Measurements from ENCODE around the gene CELF2. TPM values are rescaled to one million over a fixed set of nuclear protein-coding genes. Genes with fewer than 3 reads are reported as not detected.
"Not testable (repeated sequence)": the region's sequence is repeated elsewhere in the genome, so short reads cannot be mapped to it uniquely, and the experiment has no call there.

CELF2 gene
- polyA plus RNA-seq, 2 donors, result 2.2 to 4.0 TPM

DNA sequence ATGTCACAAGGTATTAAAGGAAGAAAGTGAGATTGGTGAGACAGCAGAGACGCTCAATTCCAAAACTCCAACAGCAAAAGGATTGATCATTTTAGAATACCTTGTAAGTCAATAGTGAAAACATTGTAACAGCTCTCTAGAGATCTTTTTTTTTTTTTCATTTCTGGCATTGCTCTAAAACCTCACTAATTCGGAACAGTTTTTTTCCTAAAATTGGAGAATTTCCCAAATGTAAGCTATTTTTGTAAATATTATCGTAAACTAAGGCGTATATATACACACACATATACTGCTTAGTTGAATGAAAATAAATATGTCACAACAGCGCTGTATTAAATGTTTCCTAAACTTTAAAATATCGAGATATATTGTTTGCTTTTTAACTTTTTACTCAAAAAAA, 30.6 kb upstream of the CELF2 start:
- no peaks in the 10 kb centered on the region for H3K4me1 ChIP-seq (ENCODE audit: control insufficient read depth in 2 of 2, insufficient read depth in 2 of 2, low read length in 1 of 2)
- no peaks in the 10 kb centered on the region for H3K9me3 ChIP-seq (ENCODE audit: control insufficient read depth in 2 of 2, insufficient read depth in 1 of 2, low read depth in 1 of 2, low read length in 1 of 2)
- H3K36me3 ChIP-seq (ENCODE audit: control insufficient read depth in 2 of 2, insufficient read depth in 2 of 2, low read length in 1 of 2), result no peaks in the 10 kb centered on the region
- 88% methylated on average over 6 of the region's 6 CpGs for WGBS, 2 donors
- H3K27me3 ChIP-seq (ENCODE audit: control insufficient read depth in 1 of 2, insufficient read depth in 2 of 2, low read length in 2 of 2), result no peaks in the 10 kb centered on the region
- no peak overlapping the region for H3K4me3 ChIP-seq (ENCODE audit: low read depth in 1 of 2, low read length in 2 of 2)
- no peak overlapping the region for H3K27ac ChIP-seq (ENCODE audit: low read depth in 2 of 2, low read length in 1 of 2)

DNA sequence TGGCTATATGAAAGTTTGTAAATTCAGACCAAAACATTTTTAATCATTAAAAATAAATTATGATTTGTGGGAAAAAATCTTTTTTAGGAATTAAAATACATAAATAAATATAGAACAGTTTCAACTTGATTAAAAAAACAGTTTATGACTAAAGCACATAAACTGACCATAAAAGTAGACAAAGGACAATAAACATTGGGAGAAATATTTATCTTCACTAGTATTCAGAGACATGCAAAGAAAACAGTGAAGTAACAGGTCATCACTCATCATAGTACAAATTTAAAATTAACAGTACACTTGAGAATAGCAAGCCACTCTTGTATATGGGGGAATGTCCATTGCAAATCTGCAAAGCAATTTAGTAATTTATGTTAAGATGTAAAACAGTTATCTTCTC, 28.0 kb upstream of the CELF2 start:
- no peaks in the 10 kb centered on the region for H3K9me3 ChIP-seq (ENCODE audit: control insufficient read depth in 2 of 2, insufficient read depth in 1 of 2, low read depth in 1 of 2, low read length in 1 of 2)
- no peaks in the 10 kb centered on the region for H3K4me1 ChIP-seq (ENCODE audit: control insufficient read depth in 2 of 2, insufficient read depth in 2 of 2, low read length in 1 of 2)
- H3K36me3 ChIP-seq (ENCODE audit: control insufficient read depth in 2 of 2, insufficient read depth in 2 of 2, low read length in 1 of 2), result no peaks in the 10 kb centered on the region
- no peak overlapping the region for H3K4me3 ChIP-seq (ENCODE audit: low read depth in 1 of 2, low read length in 2 of 2)
- no peak overlapping the region for H3K27ac ChIP-seq (ENCODE audit: low read depth in 2 of 2, low read length in 1 of 2)
- no peaks in the 10 kb centered on the region for H3K27me3 ChIP-seq (ENCODE audit: control insufficient read depth in 1 of 2, insufficient read depth in 2 of 2, low read length in 2 of 2)

GRCh38 chr10:10991144-10991543, 26.5 kb upstream of the CELF2 start:
- WGBS, 2 donors, result 68 to 73% methylated on average over 2 of the region's 2 CpGs

DNA sequence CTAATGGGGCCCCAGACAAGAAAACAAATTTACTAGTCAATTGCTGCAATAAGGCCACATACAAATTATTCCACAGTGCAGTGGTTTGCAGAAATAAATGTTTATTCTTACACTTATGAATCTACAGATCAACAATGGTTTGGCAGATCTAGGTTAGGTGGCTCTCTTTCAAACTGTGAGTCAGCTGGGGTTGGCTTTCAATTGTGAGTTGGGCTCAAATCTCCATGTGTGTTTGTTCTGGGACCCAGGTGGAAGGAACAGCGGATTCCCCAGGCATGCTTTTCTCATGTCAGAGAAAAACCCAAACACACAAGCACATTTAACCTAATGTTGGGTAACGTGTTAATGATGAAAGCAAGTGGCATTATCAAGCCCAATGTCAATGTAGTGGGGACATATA, 25.6 kb upstream of the CELF2 start:
- no peaks in the 10 kb centered on the region for H3K4me1 ChIP-seq (ENCODE audit: control insufficient read depth in 2 of 2, insufficient read depth in 2 of 2, low read length in 1 of 2)
- no peak overlapping the region for H3K27ac ChIP-seq (ENCODE audit: low read depth in 2 of 2, low read length in 1 of 2)
- no peaks in the 10 kb centered on the region for H3K36me3 ChIP-seq (ENCODE audit: control insufficient read depth in 2 of 2, insufficient read depth in 2 of 2, low read length in 1 of 2)
- no peaks in the 10 kb centered on the region for H3K27me3 ChIP-seq (ENCODE audit: control insufficient read depth in 1 of 2, insufficient read depth in 2 of 2, low read length in 2 of 2)
- H3K4me3 ChIP-seq (ENCODE audit: low read depth in 1 of 2, low read length in 2 of 2), result no peak overlapping the region
- WGBS, 2 donors, result 58 to 78% methylated on average over 2 of the region's 2 CpGs
- no peaks in the 10 kb centered on the region for H3K9me3 ChIP-seq (ENCODE audit: control insufficient read depth in 2 of 2, insufficient read depth in 1 of 2, low read depth in 1 of 2, low read length in 1 of 2)

More at GRCh38 chr10:10991144-10991543, 26.5 kb upstream of the CELF2 start:
- Histone ChIP-seq H3K9me3 (ENCODE audit: control insufficient read depth in 2 of 2, insufficient read depth in 1 of 2, low read depth in 1 of 2, low read length in 1 of 2) (no peaks in the 10 kb centered on the region), H3K4me3 (ENCODE audit: low read depth in 1 of 2, low read length in 2 of 2) (no peak overlapping the region), H3K27me3 (ENCODE audit: control insufficient read depth in 1 of 2, insufficient read depth in 2 of 2, low read length in 2 of 2) (no peaks in the 10 kb centered on the region), H3K4me1 (ENCODE audit: control insufficient read depth in 2 of 2, insufficient read depth in 2 of 2, low read length in 1 of 2) (no peaks in the 10 kb centered on the region), H3K27ac (ENCODE audit: low read depth in 2 of 2, low read length in 1 of 2) (no peak overlapping the region), H3K36me3 (ENCODE audit: control insufficient read depth in 2 of 2, insufficient read depth in 2 of 2, low read length in 1 of 2) (no peaks in the 10 kb centered on the region)

DNA sequence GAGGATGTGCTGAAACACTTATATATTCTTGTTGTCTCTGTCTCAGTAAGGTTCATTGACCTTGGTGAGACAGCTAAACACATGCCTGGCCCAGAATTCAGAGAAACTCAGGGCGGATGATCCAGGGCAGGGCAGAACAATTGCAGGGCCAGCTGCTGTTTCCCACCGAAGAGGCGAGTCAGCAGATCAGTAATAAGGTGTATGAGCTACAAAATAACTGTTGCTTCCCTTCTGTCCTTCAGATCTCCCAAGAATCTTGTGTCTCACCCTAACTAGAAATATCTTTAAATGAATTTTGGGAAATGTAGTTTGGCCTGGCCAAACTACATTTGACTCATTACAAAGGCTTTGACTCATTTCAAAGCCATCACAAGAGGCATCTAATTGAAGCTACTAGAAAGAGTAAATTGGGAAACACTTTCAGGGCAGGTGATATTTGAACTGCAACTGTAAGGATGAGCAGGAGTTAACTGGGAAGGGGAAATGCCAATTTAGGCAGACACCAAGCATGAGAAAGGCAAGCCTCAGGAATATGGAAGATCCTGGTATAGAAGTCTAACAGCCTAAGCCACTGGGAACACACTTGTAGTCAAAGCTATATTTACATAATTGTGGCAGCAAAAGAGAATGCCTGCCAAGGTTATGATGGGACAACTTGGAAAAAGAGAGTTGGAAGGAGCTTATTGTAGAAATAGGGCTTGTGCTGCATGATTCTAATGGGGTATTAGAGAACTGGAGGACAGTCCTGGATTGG, 24.5 kb upstream of the CELF2 start:
- H3K27ac ChIP-seq (ENCODE audit: low read depth in 2 of 2, low read length in 1 of 2), result no peak overlapping the region
- WGBS, 2 donors, result 78 to 88% methylated on average over 3 of the region's 3 CpGs

GRCh38 chr10:10993785-10994184, 23.9 kb upstream of the CELF2 start:
- Histone ChIP-seq H3K27me3 (ENCODE audit: control insufficient read depth in 1 of 2, insufficient read depth in 2 of 2, low read length in 2 of 2) (no peaks in the 10 kb centered on the region), H3K36me3 (ENCODE audit: control insufficient read depth in 2 of 2, insufficient read depth in 2 of 2, low read length in 1 of 2) (no peaks in the 10 kb centered on the region), H3K9me3 (ENCODE audit: control insufficient read depth in 2 of 2, insufficient read depth in 1 of 2, low read depth in 1 of 2, low read length in 1 of 2) (no peaks in the 10 kb centered on the region), H3K4me3 (ENCODE audit: low read depth in 1 of 2, low read length in 2 of 2) (no peak overlapping the region), H3K27ac (ENCODE audit: low read depth in 2 of 2, low read length in 1 of 2) (no peak overlapping the region), H3K4me1 (ENCODE audit: control insufficient read depth in 2 of 2, insufficient read depth in 2 of 2, low read length in 1 of 2) (no peaks in the 10 kb centered on the region)

More for the DNA sequence above, 24.5 kb upstream of the CELF2 start:
- Histone ChIP-seq H3K4me1 (ENCODE audit: control insufficient read depth in 2 of 2, insufficient read depth in 2 of 2, low read length in 1 of 2) (no peaks in the 10 kb centered on the region), H3K9me3 (ENCODE audit: control insufficient read depth in 2 of 2, insufficient read depth in 1 of 2, low read depth in 1 of 2, low read length in 1 of 2) (no peaks in the 10 kb centered on the region), H3K27me3 (ENCODE audit: control insufficient read depth in 1 of 2, insufficient read depth in 2 of 2, low read length in 2 of 2) (no peaks in the 10 kb centered on the region), H3K36me3 (ENCODE audit: control insufficient read depth in 2 of 2, insufficient read depth in 2 of 2, low read length in 1 of 2) (no peaks in the 10 kb centered on the region), H3K4me3 (ENCODE audit: low read depth in 1 of 2, low read length in 2 of 2) (no peak overlapping the region)

DNA sequence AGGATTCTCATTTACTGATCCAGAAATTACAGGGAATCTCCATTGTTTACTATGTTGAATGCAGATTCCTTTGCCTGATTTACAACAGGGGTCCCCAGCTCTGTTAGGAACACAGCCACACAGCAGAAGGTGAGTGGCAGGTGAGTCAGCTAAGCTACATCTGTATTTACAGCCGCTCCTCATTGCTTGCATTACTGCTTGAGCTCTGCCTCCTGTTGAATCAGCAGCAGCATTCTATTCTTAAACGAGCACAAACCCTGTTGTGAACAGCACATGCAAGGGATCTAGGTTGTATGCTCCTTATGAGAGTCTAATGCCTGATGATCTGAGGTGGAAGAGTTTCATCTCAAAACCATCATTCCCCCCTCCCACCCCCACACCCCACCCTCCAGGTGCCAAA, 23.3 kb upstream of the CELF2 start:
- H3K4me1 ChIP-seq (ENCODE audit: control insufficient read depth in 2 of 2, insufficient read depth in 2 of 2, low read length in 1 of 2), result no peaks in the 10 kb centered on the region
- no peak overlapping the region for H3K4me3 ChIP-seq (ENCODE audit: low read depth in 1 of 2, low read length in 2 of 2)
- H3K27me3 ChIP-seq (ENCODE audit: control insufficient read depth in 1 of 2, insufficient read depth in 2 of 2, low read length in 2 of 2), result no peaks in the 10 kb centered on the region
- no peaks in the 10 kb centered on the region for H3K9me3 ChIP-seq (ENCODE audit: control insufficient read depth in 2 of 2, insufficient read depth in 1 of 2, low read depth in 1 of 2, low read length in 1 of 2)
- no peak overlapping the region for H3K27ac ChIP-seq (ENCODE audit: low read depth in 2 of 2, low read length in 1 of 2)
- WGBS, 2 donors, result 57 to 76% methylated on average over 2 of the region's 2 CpGs
- no peaks in the 10 kb centered on the region for H3K36me3 ChIP-seq (ENCODE audit: control insufficient read depth in 2 of 2, insufficient read depth in 2 of 2, low read length in 1 of 2)

- WGBS, 2 donors, result 80 to 88% methylated on average over 5 of the region's 5 CpGs
- Histone ChIP-seq H3K9me3 (ENCODE audit: control insufficient read depth in 2 of 2, insufficient read depth in 1 of 2, low read depth in 1 of 2, low read length in 1 of 2) (no peaks in the 10 kb centered on the region), H3K4me3 (ENCODE audit: low read depth in 1 of 2, low read length in 2 of 2) (no peak overlapping the region), H3K27me3 (ENCODE audit: control insufficient read depth in 1 of 2, insufficient read depth in 2 of 2, low read length in 2 of 2) (no peaks in the 10 kb centered on the region), H3K36me3 (ENCODE audit: control insufficient read depth in 2 of 2, insufficient read depth in 2 of 2, low read length in 1 of 2) (no peaks in the 10 kb centered on the region), H3K4me1 (ENCODE audit: control insufficient read depth in 2 of 2, insufficient read depth in 2 of 2, low read length in 1 of 2) (no peaks in the 10 kb centered on the region), H3K27ac (ENCODE audit: low read depth in 2 of 2, low read length in 1 of 2) (no peak overlapping the region)
These were observed 22.6 kb upstream of the CELF2 start for GRCh38 chr10:10995120-10995519.

GRCh38 chr10:10996966-10997620, 20.6 kb upstream of the CELF2 start:
- Histone ChIP-seq H3K27ac (ENCODE audit: low read depth in 2 of 2, low read length in 1 of 2) (no peak overlapping the region), H3K4me1 (ENCODE audit: control insufficient read depth in 2 of 2, insufficient read depth in 2 of 2, low read length in 1 of 2) (no peaks in the 10 kb centered on the region), H3K36me3 (ENCODE audit: control insufficient read depth in 2 of 2, insufficient read depth in 2 of 2, low read length in 1 of 2) (no peaks in the 10 kb centered on the region), H3K4me3 (ENCODE audit: low read depth in 1 of 2, low read length in 2 of 2) (no peak overlapping the region), H3K27me3 (ENCODE audit: control insufficient read depth in 1 of 2, insufficient read depth in 2 of 2, low read length in 2 of 2) (no peaks in the 10 kb centered on the region), H3K9me3 (ENCODE audit: control insufficient read depth in 2 of 2, insufficient read depth in 1 of 2, low read depth in 1 of 2, low read length in 1 of 2) (no peaks in the 10 kb centered on the region)
- WGBS, 2 donors, result 70 to 71% methylated on average over 7 of the region's 7 CpGs

- WGBS, 2 donors, result 92 to 95% methylated on average over 4 of the region's 4 CpGs
- H3K4me3 ChIP-seq (ENCODE audit: low read depth in 1 of 2, low read length in 2 of 2); H3K9me3 ChIP-seq (ENCODE audit: control insufficient read depth in 2 of 2, insufficient read depth in 1 of 2, low read depth in 1 of 2, low read length in 1 of 2); H3K4me1 ChIP-seq (ENCODE audit: control insufficient read depth in 2 of 2, insufficient read depth in 2 of 2, low read length in 1 of 2); H3K36me3 ChIP-seq (ENCODE audit: control insufficient read depth in 2 of 2, insufficient read depth in 2 of 2, low read length in 1 of 2); H3K27ac ChIP-seq (ENCODE audit: low read depth in 2 of 2, low read length in 1 of 2); H3K27me3 ChIP-seq (ENCODE audit: control insufficient read depth in 1 of 2, insufficient read depth in 2 of 2, low read length in 2 of 2): not testable (repeated sequence)
These were observed 18.2 kb upstream of the CELF2 start for GRCh38 chr10:10999501-10999900.
